ENCODE measurements around the gene CD248.

CD248 gene

GRCh38 chr11:66293777-66294625 is 22.8 kb downstream of the CD248 start:
- no peak overlapping the region for H3K4me3 ChIP-seq (ENCODE audit: insufficient read depth, low read depth, low read length)

GRCh38 chr11:66293352-66293751 is 23.5 kb downstream of the CD248 start:
- Histone ChIP-seq H3K36me3 (ENCODE audit: control insufficient read depth, insufficient read depth, low read length) (no peaks in the 10 kb centered on the region), H3K4me1 (ENCODE audit: control insufficient read depth, insufficient read depth, low read length) (peaks cover 22% of the 10 kb centered on the region), H3K27me3 (ENCODE audit: control insufficient read depth, insufficient read depth, low read length, poor library complexity, severe bottlenecking) (peaks cover 48% of the 10 kb centered on the region), H3K27ac (ENCODE audit: insufficient read depth, low read depth, low read length, poor library complexity, severe bottlenecking) (no peak overlapping the region), H3K9me3 (ENCODE audit: control insufficient read depth, low read length) (no peaks in the 10 kb centered on the region), H3K4me3 (ENCODE audit: insufficient read depth, low read depth, low read length) (no peak overlapping the region)
- 78 to 94% methylated on average over 4 of the region's 4 CpGs for WGBS, 2 experiments

More at GRCh38 chr11:66293777-66294625, 22.8 kb downstream of the CD248 start:
- peaks cover 48% of the 10 kb centered on the region for H3K27me3 ChIP-seq (ENCODE audit: control insufficient read depth, insufficient read depth, low read length, poor library complexity, severe bottlenecking)
- H3K9me3 ChIP-seq (ENCODE audit: control insufficient read depth, low read length): no peaks in the 10 kb centered on the region
- no peaks in the 10 kb centered on the region for H3K36me3 ChIP-seq (ENCODE audit: control insufficient read depth, insufficient read depth, low read length)
- 92% methylated on average over 30 of the region's 30 CpGs for WGBS, 2 experiments
- H3K4me1 ChIP-seq (ENCODE audit: control insufficient read depth, insufficient read depth, low read length): peaks cover 22% of the 10 kb centered on the region
- no peak overlapping the region for H3K27ac ChIP-seq (ENCODE audit: insufficient read depth, low read depth, low read length, poor library complexity, severe bottlenecking)

- H3K9me3 ChIP-seq (ENCODE audit: control insufficient read depth, low read length): no peaks in the 10 kb centered on the region
- WGBS, 2 experiments: 73 to 74% methylated on average over 17 of the region's 17 CpGs
- H3K27me3 ChIP-seq (ENCODE audit: control insufficient read depth, insufficient read depth, low read length, poor library complexity, severe bottlenecking): peaks cover 48% of the 10 kb centered on the region
- H3K36me3 ChIP-seq (ENCODE audit: control insufficient read depth, insufficient read depth, low read length): no peaks in the 10 kb centered on the region
- no peak overlapping the region for H3K27ac ChIP-seq (ENCODE audit: insufficient read depth, low read depth, low read length, poor library complexity, severe bottlenecking)
- peaks cover 19% of the 10 kb centered on the region for H3K4me1 ChIP-seq (ENCODE audit: control insufficient read depth, insufficient read depth, low read length)
- H3K4me3 ChIP-seq (ENCODE audit: insufficient read depth, low read depth, low read length): peak overlapping the region; percentile 35
Observed at GRCh38 chr11:66292543-66293332, 24.1 kb downstream of the CD248 start.

- H3K4me3 ChIP-seq (ENCODE audit: insufficient read depth, low read depth, low read length): peak within 1 kb of the TSS; percentile 35
- H3K4me1 ChIP-seq (ENCODE audit: control insufficient read depth, insufficient read depth, low read length): peaks cover 12% of the 10 kb centered on the region
- WGBS, 2 experiments: 2 to 3% methylated on average over 95 of the region's 95 CpGs
- no peaks in the 10 kb centered on the region for H3K36me3 ChIP-seq (ENCODE audit: control insufficient read depth, insufficient read depth, low read length)
- no peak within 1 kb of the TSS for H3K27ac ChIP-seq (ENCODE audit: insufficient read depth, low read depth, low read length, poor library complexity, severe bottlenecking)
- no peaks in the 10 kb centered on the region for H3K9me3 ChIP-seq (ENCODE audit: control insufficient read depth, low read length)
- H3K27me3 ChIP-seq (ENCODE audit: control insufficient read depth, insufficient read depth, low read length, poor library complexity, severe bottlenecking): peaks cover 48% of the 10 kb centered on the region
Observed at GRCh38 chr11:66291706-66292542, 24.9 kb downstream of the CD248 start, which contains the start of gene TMEM151A. Gene TMEM151A, plus strand, starts transcription at chr11:66291894. Its CDS starts 120 bp downstream, at chr11:66292014.

- no peaks in the 10 kb centered on the region for H3K9me3 ChIP-seq (ENCODE audit: control insufficient read depth, low read length)
- H3K27me3 ChIP-seq (ENCODE audit: control insufficient read depth, insufficient read depth, low read length, poor library complexity, severe bottlenecking): peaks cover 48% of the 10 kb centered on the region
- no peaks in the 10 kb centered on the region for H3K36me3 ChIP-seq (ENCODE audit: control insufficient read depth, insufficient read depth, low read length)
- 18 to 20% methylated on average over 16 of the region's 16 CpGs for WGBS, 2 experiments
- peaks cover 12% of the 10 kb centered on the region for H3K4me1 ChIP-seq (ENCODE audit: control insufficient read depth, insufficient read depth, low read length)
- no peak overlapping the region for H3K27ac ChIP-seq (ENCODE audit: insufficient read depth, low read depth, low read length, poor library complexity, severe bottlenecking)
- H3K4me3 ChIP-seq (ENCODE audit: insufficient read depth, low read depth, low read length): no peak overlapping the region
Observed at GRCh38 chr11:66291303-66291705, 25.5 kb downstream of the CD248 start.

- H3K4me1 ChIP-seq (ENCODE audit: control insufficient read depth, insufficient read depth, low read length): peaks cover 12% of the 10 kb centered on the region
- 80 to 93% methylated on average over 2 of the region's 2 CpGs for WGBS, 2 experiments
- no peaks in the 10 kb centered on the region for H3K36me3 ChIP-seq (ENCODE audit: control insufficient read depth, insufficient read depth, low read length)
- no peaks in the 10 kb centered on the region for H3K9me3 ChIP-seq (ENCODE audit: control insufficient read depth, low read length)
- H3K27ac ChIP-seq (ENCODE audit: insufficient read depth, low read depth, low read length, poor library complexity, severe bottlenecking): no peak overlapping the region
- H3K27me3 ChIP-seq (ENCODE audit: control insufficient read depth, insufficient read depth, low read length, poor library complexity, severe bottlenecking): peaks cover 48% of the 10 kb centered on the region
- no peak overlapping the region for H3K4me3 ChIP-seq (ENCODE audit: insufficient read depth, low read depth, low read length)
Observed at GRCh38 chr11:66290330-66290621, 26.6 kb downstream of the CD248 start.

- WGBS, 2 experiments: 15 to 16% methylated on average over 34 to 36 of the region's 36 CpGs
- Histone ChIP-seq H3K9me3 (ENCODE audit: control insufficient read depth, low read length) (no peaks in the 10 kb centered on the region), H3K4me3 (ENCODE audit: insufficient read depth, low read depth, low read length) (peak overlapping the region; percentile 69), H3K27ac (ENCODE audit: insufficient read depth, low read depth, low read length, poor library complexity, severe bottlenecking) (peak overlapping the region; percentile 76), H3K27me3 (ENCODE audit: control insufficient read depth, insufficient read depth, low read length, poor library complexity, severe bottlenecking) (peaks cover 48% of the 10 kb centered on the region), H3K4me1 (ENCODE audit: control insufficient read depth, insufficient read depth, low read length) (peaks cover 12% of the 10 kb centered on the region), H3K36me3 (ENCODE audit: control insufficient read depth, insufficient read depth, low read length) (no peaks in the 10 kb centered on the region)
Observed at GRCh38 chr11:66289548-66290329, 27.1 kb downstream of the CD248 start.

- Histone ChIP-seq H3K27ac (ENCODE audit: insufficient read depth, low read depth, low read length, poor library complexity, severe bottlenecking) (peak within 1 kb of the TSS; percentile 76), H3K4me3 (ENCODE audit: insufficient read depth, low read depth, low read length) (peak within 1 kb of the TSS; percentile 69), H3K27me3 (ENCODE audit: control insufficient read depth, insufficient read depth, low read length, poor library complexity, severe bottlenecking) (peaks cover 43% of the 10 kb centered on the region), H3K36me3 (ENCODE audit: control insufficient read depth, insufficient read depth, low read length) (peaks cover 2% of the 10 kb centered on the region), H3K9me3 (ENCODE audit: control insufficient read depth, low read length) (no peaks in the 10 kb centered on the region), H3K4me1 (ENCODE audit: control insufficient read depth, insufficient read depth, low read length) (peaks cover 12% of the 10 kb centered on the region)
- 0% methylated on average over 87 of the region's 87 CpGs for WGBS, 2 experiments
Observed at GRCh38 chr11:66288671-66289547, 27.9 kb downstream of the CD248 start, which contains the start of gene YIF1A. Gene YIF1A, minus strand, starts transcription at chr11:66289143. Its CDS starts 158 bp downstream, at chr11:66288985.

Data from ectodermal cell (in vitro differentiated cells).